Neural progenitor cell (in vitro differentiated cells): ENCODE data around the gene AGPS. TPM values are rescaled to one million over a fixed set of nuclear protein-coding genes. Genes with fewer than 3 reads are reported as not detected.

Experiments used
- DNase-seq: peaks from one replicate; pipeline ENCODE4 v3.0.0-alpha.2; 2016; ENCODE audit warnings: low spot score
- H2AFZ ChIP-seq: fragments of 200-600 bp; sonication (generic); replicated peaks from 2 replicates; pipeline ENCODE4 v1.6.1; 2016; ENCODE audit warnings: antibody characterized with exemption
- H3F3A ChIP-seq: fragments of 200-600 bp; sonication (generic); 2 replicates; pipeline ENCODE4 v1.6.1; 2016; ENCODE audit warnings: antibody characterized with exemption, low read depth
- H3K27ac ChIP-seq: fragments of 200-600 bp; sonication (generic); 2 replicates; pipeline ENCODE4 v1.5.1; 2016; ENCODE audit warnings: mild to moderate bottlenecking
- H3K27me3 ChIP-seq: fragments of 200-600 bp; sonication (generic); 2 replicates; pipeline ENCODE4 v1.6.1; 2016; ENCODE audit warnings: mild to moderate bottlenecking, moderate library complexity
- H3K36me3 ChIP-seq: fragments of 200-600 bp; sonication (generic); 2 replicates; pipeline ENCODE4 v1.5.1; 2016
- H3K4me1 ChIP-seq: fragments of 200-600 bp; sonication (generic); 2 replicates; pipeline ENCODE4 v1.6.1; 2016; ENCODE audit warnings: mixed run types
- H3K4me2 ChIP-seq: fragments of 200-600 bp; sonication (generic); 2 replicates; pipeline ENCODE4 v1.6.1; 2016
- H3K4me3 ChIP-seq: fragments of 200-600 bp; sonication (generic); 2 replicates; pipeline ENCODE4 v1.5.1; 2016
- H3K79me2 ChIP-seq: fragments of 200-600 bp; sonication (generic); 2 replicates; pipeline ENCODE4 v1.6.1; 2016; ENCODE audit warnings: low read depth
- H3K9ac ChIP-seq: fragments of 200-600 bp; sonication (generic); 2 replicates; pipeline ENCODE4 v1.6.1; 2016
- H3K9me3 ChIP-seq: fragments of 200-600 bp; sonication (generic); 2 replicates; pipeline ENCODE4 v1.5.1; 2016; ENCODE audit warnings: low read depth
- H4K20me1 ChIP-seq: fragments of 200-600 bp; sonication (generic); 2 replicates; pipeline ENCODE4 v1.6.1; 2016; ENCODE audit warnings: low read depth
- H3K27ac Mint-ChIP-seq: 3 replicates; pipeline ENCODE4 v1.8.0; 2021; ENCODE audit warnings: mixed read lengths
- H3K27me3 Mint-ChIP-seq: 2 replicates; pipeline ENCODE4 v1.8.0; 2022; ENCODE audit warnings: low read depth, mild to moderate bottlenecking, inconsistent platforms, moderate library complexity, mixed read lengths; ENCODE audit not compliant: insufficient read depth
- H3K36me3 Mint-ChIP-seq: 3 replicates; pipeline ENCODE4 v1.8.0; 2021; ENCODE audit warnings: mixed read lengths
- H3K4me1 Mint-ChIP-seq: 3 replicates; pipeline ENCODE4 v1.8.0; 2021; ENCODE audit warnings: mixed read lengths
- H3K4me3 Mint-ChIP-seq: 3 replicates; pipeline ENCODE4 v1.8.0; 2021; ENCODE audit warnings: mild to moderate bottlenecking, moderate library complexity, mixed read lengths
- H3K9me3 Mint-ChIP-seq: 3 replicates; pipeline ENCODE4 v1.8.0; 2020; ENCODE audit warnings: mixed read lengths
- CTCF ChIP-seq: fragments of 200-600 bp; sonication (generic); IDR thresholded peaks from 2 replicates; pipeline ENCODE4 v1.5.1; 2017; ENCODE audit warnings: antibody characterized with exemption, mild to moderate bottlenecking
- EZH2 ChIP-seq: fragments of 200-600 bp; sonication (generic); IDR thresholded peaks from 2 replicates; pipeline ENCODE4 v1.6.1; 2017; ENCODE audit warnings: antibody characterized with exemption, mild to moderate bottlenecking, moderate library complexity
- EZH2phosphoT487 ChIP-seq: fragments of 200-600 bp; sonication (generic); IDR thresholded peaks from 2 replicates; pipeline ENCODE4 v1.6.1; 2017; ENCODE audit warnings: antibody characterized with exemption
- total RNA-seq: library from RNA; depleted of rRNA; stranded (reverse); fragments of >200 nt; gene quantifications from 2 replicates; pipeline ENCODE4 v1.2.3, GENCODE V29; 2015; ENCODE audit warnings: low replicate concordance

Gene AGPS
- total RNA-seq, 1 donor from 2014 or later: 63.5 TPM

- H3K79me2 ChIP-seq: no peaks in the 10 kb centered on the region
- H4K20me1 ChIP-seq: no peaks in the 10 kb centered on the region
- Mint-ChIP-seq H3K36me3 (peaks cover 2% of the 10 kb centered on the region), H3K4me1 (peaks cover 6% of the 10 kb centered on the region), H3K27ac (no peak overlapping the region), H3K4me3 (no peak overlapping the region), H3K27me3 (no peaks in the 10 kb centered on the region), H3K9me3 (no peaks in the 10 kb centered on the region)
- no peak overlapping the region for H3K4me2 ChIP-seq
- TF ChIP-seq CTCF (no peak), EZH2phosphoT487 (no peak), EZH2 (no peak)
- DNase-seq: no peak
- H2AFZ ChIP-seq: no peak overlapping the region
- H3K4me3 ChIP-seq: no peak overlapping the region
- no peaks in the 10 kb centered on the region for H3K36me3 ChIP-seq
- peaks cover 9% of the 10 kb centered on the region for H3F3A ChIP-seq
- H3K27ac ChIP-seq: no peak overlapping the region
- no peaks in the 10 kb centered on the region for H3K9me3 ChIP-seq
- H3K9ac ChIP-seq: no peak overlapping the region
- no peaks in the 10 kb centered on the region for H3K27me3 ChIP-seq
- peaks cover 14% of the 10 kb centered on the region for H3K4me1 ChIP-seq
Measured at GRCh38 chr2:177379354-177379753, 13.2 kb upstream of the AGPS start.

- Histone ChIP-seq H3K79me2 (no peaks in the 10 kb centered on the region), H3K4me1 (peaks cover 14% of the 10 kb centered on the region), H3K9me3 (no peaks in the 10 kb centered on the region), H3F3A (peaks cover 9% of the 10 kb centered on the region), H3K27me3 (no peaks in the 10 kb centered on the region), H3K4me2 (no peak overlapping the region), H3K36me3 (no peaks in the 10 kb centered on the region), H3K9ac (no peak overlapping the region), H3K27ac (no peak overlapping the region), H3K4me3 (no peak overlapping the region), H2AFZ (no peak overlapping the region), H4K20me1 (no peaks in the 10 kb centered on the region)
- no peak overlapping the region for H3K4me3 Mint-ChIP-seq
- H3K27me3 Mint-ChIP-seq: no peaks in the 10 kb centered on the region
- H3K9me3 Mint-ChIP-seq: no peaks in the 10 kb centered on the region
- H3K36me3 Mint-ChIP-seq: peaks cover 2% of the 10 kb centered on the region
- no peak overlapping the region for H3K27ac Mint-ChIP-seq
- peaks cover 6% of the 10 kb centered on the region for H3K4me1 Mint-ChIP-seq
- no peak for TF ChIP-seq EZH2
- no peak for TF ChIP-seq EZH2phosphoT487
- no peak for TF ChIP-seq CTCF
- no peak for DNase-seq
Measured at GRCh38 chr2:177380181-177380580, 12.4 kb upstream of the AGPS start.

DNA sequence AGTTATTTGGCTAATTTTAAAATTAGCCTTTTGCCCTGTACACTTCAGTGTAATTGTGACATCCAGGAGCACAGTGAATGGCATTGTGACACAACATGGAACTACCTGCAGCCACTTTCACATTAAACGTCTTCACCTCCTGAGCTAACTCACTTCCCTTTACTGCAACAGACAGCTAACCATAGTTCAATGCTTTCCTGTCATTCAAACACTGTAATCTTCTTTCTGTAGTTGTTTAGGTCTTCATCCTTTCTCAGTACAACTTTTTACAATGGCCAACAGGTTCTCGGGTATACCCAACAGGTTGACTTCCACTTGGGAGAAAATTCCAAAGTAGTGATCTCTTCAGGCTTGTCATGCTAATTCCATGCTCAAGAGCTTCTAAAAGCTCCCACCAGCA lies 8.6 kb upstream of the AGPS start:
- H3K9me3 Mint-ChIP-seq: no peaks in the 10 kb centered on the region
- H3K9ac ChIP-seq: no peak overlapping the region
- H3K4me1 ChIP-seq: peaks cover 14% of the 10 kb centered on the region
- peaks cover 9% of the 10 kb centered on the region for H3F3A ChIP-seq
- no peaks in the 10 kb centered on the region for H4K20me1 ChIP-seq
- no peaks in the 10 kb centered on the region for H3K79me2 ChIP-seq
- H3K4me1 Mint-ChIP-seq: peaks cover 6% of the 10 kb centered on the region
- H3K4me3 ChIP-seq: no peak overlapping the region
- no peak overlapping the region for H3K27ac Mint-ChIP-seq
- no peaks in the 10 kb centered on the region for H3K36me3 ChIP-seq
- H3K4me2 ChIP-seq: no peak overlapping the region
- TF ChIP-seq CTCF (no peak), EZH2 (no peak), EZH2phosphoT487 (no peak)
- H3K27ac ChIP-seq: no peak overlapping the region
- H3K27me3 Mint-ChIP-seq: no peaks in the 10 kb centered on the region
- H3K4me3 Mint-ChIP-seq: no peak overlapping the region
- no peak overlapping the region for H2AFZ ChIP-seq
- peaks cover 2% of the 10 kb centered on the region for H3K36me3 Mint-ChIP-seq
- DNase-seq: no peak
- no peaks in the 10 kb centered on the region for H3K27me3 ChIP-seq
- no peaks in the 10 kb centered on the region for H3K9me3 ChIP-seq

GRCh38 chr2:177385151-177385550 lies 7.4 kb upstream of the AGPS start:
- Mint-ChIP-seq H3K4me1 (peaks cover 6% of the 10 kb centered on the region), H3K4me3 (no peak overlapping the region)
- no peaks in the 10 kb centered on the region for H3K79me2 ChIP-seq

More at GRCh38 chr2:177385151-177385550, 7.4 kb upstream of the AGPS start:
- no peak for TF ChIP-seq EZH2
- no peak for TF ChIP-seq CTCF
- no peak for TF ChIP-seq EZH2phosphoT487
- H3K9ac ChIP-seq: no peak overlapping the region
- no peaks in the 10 kb centered on the region for H3K27me3 Mint-ChIP-seq
- no peaks in the 10 kb centered on the region for H3K27me3 ChIP-seq
- H3K4me2 ChIP-seq: no peak overlapping the region
- H3K27ac ChIP-seq: no peak overlapping the region
- peaks cover 2% of the 10 kb centered on the region for H3K36me3 Mint-ChIP-seq
- no peaks in the 10 kb centered on the region for H3K9me3 Mint-ChIP-seq
- H4K20me1 ChIP-seq: no peaks in the 10 kb centered on the region
- no peak overlapping the region for H3K4me3 ChIP-seq
- H3K4me1 ChIP-seq: peaks cover 14% of the 10 kb centered on the region
- no peaks in the 10 kb centered on the region for H3K9me3 ChIP-seq
- H3F3A ChIP-seq: peaks cover 9% of the 10 kb centered on the region
- no peak for DNase-seq
- H3K36me3 ChIP-seq: no peaks in the 10 kb centered on the region
- H2AFZ ChIP-seq: no peak overlapping the region
- no peak overlapping the region for H3K27ac Mint-ChIP-seq
